A673 (cell line): ENCODE results near the gene ALG8.

Experiments
- CTCF ChIP-seq: fragments of 300-800, 200-600 bp; sonication (generic); conservative IDR thresholded peaks from 2 replicates; pipeline ENCODE4 v1.5.1; 2017; ENCODE audit warnings: low read depth, mild to moderate bottlenecking, antibody characterized with exemption, low read length, moderate library complexity, mixed read lengths
- EZH2 ChIP-seq: fragments of 200-600 bp; sonication (generic); IDR thresholded peaks from 2 replicates; pipeline ENCODE4 v1.6.1; 2017; ENCODE audit warnings: borderline replicate concordance, low read depth, mild to moderate bottlenecking, mixed read lengths, antibody characterized with exemption, low read length; ENCODE audit not compliant: poor library complexity, severe bottlenecking

GRCh38 chr11:78138291-78138690, 1.1 kb downstream of the ALG8 start:
- no peak for TF ChIP-seq EZH2
- TF ChIP-seq CTCF: no peak
